ENCODE results near the gene SRGAP1.

GRCh38 chr12:63862187-63862968, 17.9 kb downstream of the SRGAP1 start:
- TF ChIP-seq CTCF (IDR thresholded peaks at IDR 0.05; ENCODE audit: poor library complexity, severe bottlenecking): no peak
- no peak for TF ChIP-seq POLR2AphosphoS5 (IDR thresholded peaks at IDR 0.05)
- TF ChIP-seq RAD21 (conservative IDR thresholded peaks at IDR 0.05): no peak
- no peak for TF ChIP-seq EP300 (conservative IDR thresholded peaks at IDR 0.05; ENCODE audit: poor library complexity, severe bottlenecking)

Data from neural cell (in vitro differentiated cells).